Measurements from ENCODE around the gene LAIR1. TPM values are rescaled to one million over a fixed set of nuclear protein-coding genes. Genes with fewer than 3 reads are reported as not detected.
"Not testable (repeated sequence)": the region's sequence is repeated elsewhere in the genome, so short reads cannot be mapped to it uniquely, and the experiment has no call there.

The LAIR1 gene
- total and polyA plus RNA-seq, 2 experiments from 2014 or later, result 0.10 to 1.3 TPM

DNA sequence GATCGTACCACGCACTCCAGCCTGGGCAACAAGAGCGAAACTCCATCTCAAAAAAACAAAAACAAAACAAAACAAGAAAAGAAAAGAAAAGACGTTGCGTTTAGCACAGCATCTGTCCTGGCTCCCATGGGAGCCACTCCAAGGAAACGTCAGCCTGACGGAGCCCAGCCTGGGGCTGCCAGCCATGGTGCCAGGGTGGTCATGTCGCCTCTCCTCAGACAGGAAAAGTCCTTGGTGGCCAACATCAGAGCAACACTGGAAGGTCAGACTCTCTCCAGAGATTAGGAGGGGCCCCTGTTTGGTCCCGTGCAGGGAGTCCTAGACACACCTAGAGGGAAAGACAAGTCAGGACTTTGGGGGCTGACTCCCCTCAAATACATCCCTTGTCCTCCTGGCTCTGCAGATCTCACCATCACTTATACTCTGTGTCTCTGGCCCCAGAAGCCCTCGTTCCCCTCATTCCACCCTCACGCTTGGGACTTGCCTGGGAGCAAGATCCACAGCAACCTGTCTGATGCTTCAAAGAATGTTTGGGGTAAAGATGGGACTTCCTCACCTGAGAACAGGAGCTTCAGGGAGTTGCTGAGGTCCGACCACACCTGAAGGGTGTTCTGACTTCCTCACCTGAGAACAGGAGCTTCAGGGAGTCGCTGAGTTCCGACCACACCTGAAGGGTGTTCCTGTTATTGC is 35.1 kb downstream of the LAIR1 start:
- Mint-ChIP-seq H3K4me1 (peaks cover 10% of the 10 kb centered on the region), H3K36me3 (ENCODE audit: low read depth) (no peaks in the 10 kb centered on the region; the same call in 2 of the 3 replicates), H3K27me3 (ENCODE audit: insufficient read depth, low read depth, poor library complexity) (peaks cover 8% of the 10 kb centered on the region), H3K4me3 (no peak overlapping the region), H3K9me3 (no peaks in the 10 kb centered on the region), H3K27ac (no peak overlapping the region)
- Histone ChIP-seq H2AFZ (no peak overlapping the region), H3K9me2 (ENCODE audit: insufficient read depth) (no peaks in the 10 kb centered on the region), H3K4me2 (no peak overlapping the region), H3K4me1 (ENCODE audit: insufficient read depth) (peaks cover 4% of the 10 kb centered on the region), H3K79me2 (replicated peaks; ENCODE audit: insufficient read depth) (no peaks in the 10 kb centered on the region), H3K4me3 (no peak overlapping the region), H3K27me3 (ENCODE audit: insufficient read depth) (0 out of 2 replicates have a peak, but pooled peaks cover 4% of the 10 kb centered on the region), H3K27ac (ENCODE audit: low read depth) (no peak overlapping the region), H4K20me1 (replicated peaks; ENCODE audit: insufficient read depth) (no peaks in the 10 kb centered on the region), H3F3A (replicated peaks; ENCODE audit: low read depth) (no peaks in the 10 kb centered on the region), H3K36me3 (ENCODE audit: insufficient read depth) (no peaks in the 10 kb centered on the region)
- DNase-seq (ENCODE audit: low spot score), result no peak
- no peak for ATAC-seq
- no peak for TF ChIP-seq EZH2 (IDR thresholded peaks at IDR 0.05; ENCODE audit: low read depth, unreplicated experiment)

DNA sequence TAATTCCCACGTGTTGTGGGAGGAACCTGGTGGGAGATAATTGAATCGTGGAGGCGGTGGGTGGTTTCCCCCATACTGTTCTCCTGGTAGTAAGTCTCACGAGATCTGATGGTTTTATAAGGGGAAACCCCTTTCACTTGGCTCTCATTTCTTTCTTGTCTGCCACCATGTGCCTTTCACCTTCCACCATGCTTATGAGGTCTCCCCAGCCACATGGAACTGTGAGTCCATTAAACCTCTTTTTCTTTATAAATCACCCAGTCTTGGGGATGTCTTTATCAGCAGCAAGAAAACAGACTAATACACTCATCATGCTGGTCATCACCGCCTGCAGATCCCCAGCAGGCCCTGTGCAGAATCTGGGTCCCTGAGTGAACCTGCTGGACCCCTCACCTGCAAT is 36.0 kb downstream of the LAIR1 start:
- ATAC-seq, result not testable (repeated sequence)

DNA sequence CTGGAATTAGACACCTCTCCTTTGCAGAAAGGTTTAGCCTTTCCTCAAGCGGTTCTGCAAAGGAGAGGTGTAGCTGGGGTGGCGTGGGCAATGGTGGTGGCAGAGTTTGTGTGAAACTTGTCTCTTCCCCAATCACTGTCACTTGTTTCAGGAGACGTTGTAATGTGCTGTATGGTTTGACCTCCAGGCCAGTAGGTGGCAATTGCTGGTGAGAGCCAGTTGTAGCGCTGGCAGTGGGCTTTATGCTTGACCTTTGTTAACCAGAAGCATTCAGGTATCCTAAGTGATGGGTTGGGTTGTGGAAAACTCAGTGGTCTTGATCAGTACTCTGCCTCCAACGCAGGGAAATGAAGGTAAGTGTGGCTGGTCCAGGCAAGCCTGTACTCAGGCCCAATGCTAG is 39.1 kb downstream of the LAIR1 start:
- no peak overlapping the region for H3K27ac ChIP-seq (ENCODE audit: low read depth)
- 0 out of 2 replicates have a peak, but pooled peaks cover 6% of the 10 kb centered on the region for H3K27me3 ChIP-seq (ENCODE audit: insufficient read depth)
- ATAC-seq, result peak; percentile 41
- H3K4me3 ChIP-seq, result no peak overlapping the region
- peaks cover 14% of the 10 kb centered on the region for H3K36me3 Mint-ChIP-seq (ENCODE audit: low read depth)
- no peak overlapping the region for H3K27ac Mint-ChIP-seq
- peak; percentile 29 for DNase-seq (ENCODE audit: low spot score)
- H4K20me1 ChIP-seq (replicated peaks; ENCODE audit: insufficient read depth), result no peaks in the 10 kb centered on the region
- no peak overlapping the region for H3K4me2 ChIP-seq
- no peaks in the 10 kb centered on the region for H3K79me2 ChIP-seq (replicated peaks; ENCODE audit: insufficient read depth)
- H2AFZ ChIP-seq, result peak overlapping the region; percentile 38; the same call in 1 of the 2 replicates
- peaks cover 22% of the 10 kb centered on the region for H3K9me3 Mint-ChIP-seq
- peaks cover 20% of the 10 kb centered on the region for H3K4me1 Mint-ChIP-seq
- peaks cover 15% of the 10 kb centered on the region for H3K27me3 Mint-ChIP-seq (ENCODE audit: insufficient read depth, low read depth, poor library complexity)
- no peaks in the 10 kb centered on the region; the same call in none of the 2 replicates for H3K36me3 ChIP-seq (ENCODE audit: insufficient read depth)
- H3K4me1 ChIP-seq (ENCODE audit: insufficient read depth), result peaks cover 16% of the 10 kb centered on the region
- H3K4me3 Mint-ChIP-seq, result peak overlapping the region; percentile 9; the same call in 1 of the 3 replicates
- no peak for TF ChIP-seq NANOG (IDR thresholded peaks at IDR 0.05; ENCODE audit: borderline replicate concordance)
- TF ChIP-seq, protein P1, sequence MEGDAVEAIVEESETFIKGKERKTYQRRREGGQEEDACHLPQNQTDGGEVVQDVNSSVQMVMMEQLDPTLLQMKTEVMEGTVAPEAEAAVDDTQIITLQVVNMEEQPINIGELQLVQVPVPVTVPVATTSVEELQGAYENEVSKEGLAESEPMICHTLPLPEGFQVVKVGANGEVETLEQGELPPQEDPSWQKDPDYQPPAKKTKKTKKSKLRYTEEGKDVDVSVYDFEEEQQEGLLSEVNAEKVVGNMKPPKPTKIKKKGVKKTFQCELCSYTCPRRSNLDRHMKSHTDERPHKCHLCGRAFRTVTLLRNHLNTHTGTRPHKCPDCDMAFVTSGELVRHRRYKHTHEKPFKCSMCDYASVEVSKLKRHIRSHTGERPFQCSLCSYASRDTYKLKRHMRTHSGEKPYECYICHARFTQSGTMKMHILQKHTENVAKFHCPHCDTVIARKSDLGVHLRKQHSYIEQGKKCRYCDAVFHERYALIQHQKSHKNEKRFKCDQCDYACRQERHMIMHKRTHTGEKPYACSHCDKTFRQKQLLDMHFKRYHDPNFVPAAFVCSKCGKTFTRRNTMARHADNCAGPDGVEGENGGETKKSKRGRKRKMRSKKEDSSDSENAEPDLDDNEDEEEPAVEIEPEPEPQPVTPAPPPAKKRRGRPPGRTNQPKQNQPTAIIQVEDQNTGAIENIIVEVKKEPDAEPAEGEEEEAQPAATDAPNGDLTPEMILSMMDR (conservative IDR thresholded peaks at IDR 0.05; ENCODE audit: low read depth in 2 of 2), result peak in 1 of 2 experiments; percentile 32; a peak in 2 of 4 replicates
- no peaks in the 10 kb centered on the region for H3K9me2 ChIP-seq (ENCODE audit: insufficient read depth)
- no peaks in the 10 kb centered on the region for H3F3A ChIP-seq (replicated peaks; ENCODE audit: low read depth)

More for the DNA sequence above, 36.0 kb downstream of the LAIR1 start:
- not testable (repeated sequence) for H3K9me3 Mint-ChIP-seq; H3K9me2 ChIP-seq (ENCODE audit: insufficient read depth); H3K4me2 ChIP-seq; H3K27ac Mint-ChIP-seq; H3K36me3 ChIP-seq (ENCODE audit: insufficient read depth); H3K4me3 Mint-ChIP-seq; H3F3A ChIP-seq (replicated peaks; ENCODE audit: low read depth); H4K20me1 ChIP-seq (replicated peaks; ENCODE audit: insufficient read depth); H3K79me2 ChIP-seq (replicated peaks; ENCODE audit: insufficient read depth); DNase-seq (ENCODE audit: low spot score); H3K27me3 ChIP-seq (ENCODE audit: insufficient read depth); H3K27me3 Mint-ChIP-seq (ENCODE audit: insufficient read depth, low read depth, poor library complexity); H3K4me3 ChIP-seq; H3K36me3 Mint-ChIP-seq (ENCODE audit: low read depth); H3K27ac ChIP-seq (ENCODE audit: low read depth); H3K4me1 ChIP-seq (ENCODE audit: insufficient read depth); H2AFZ ChIP-seq
- peaks cover 18% of the 10 kb centered on the region for H3K4me1 Mint-ChIP-seq

Measured in GM23338 (cell line).